Astrocyte of the spinal cord (primary cell): ENCODE data around the gene KCNK2.

Source experiments
- DNase-seq: peaks from one replicate; pipeline ENCODE4 v3.0.0; 2011; ENCODE audit warnings: low read depth, low spot score
- H3K4me3 ChIP-seq: 2 replicates; pipeline ENCODE4 v1.5.1; 2011; ENCODE audit warnings: low read depth, mild to moderate bottlenecking, low read length, moderate library complexity
- CTCF ChIP-seq: IDR thresholded peaks from 2 replicates; pipeline ENCODE4 v1.5.1; 2012; ENCODE audit warnings: low read depth, mild to moderate bottlenecking, low read length, inconsistent platforms
- in situ Hi-C: cut with HindIII; loops from 2 replicates; pipeline ENCODE4 v1.10.0; 2017; ENCODE audit warnings: low sequenced_read_pairs

KCNK2 gene

GRCh38 chr1:215192306-215192705 is 109.8 kb downstream of the KCNK2 start:
- in situ Hi-C loops: no loop called here
- TF ChIP-seq CTCF: no peak
- no peak overlapping the region for H3K4me3 ChIP-seq
- DNase-seq: peak; percentile 82

- no peak overlapping the region for H3K4me3 ChIP-seq
- no peak for DNase-seq
- TF ChIP-seq CTCF: no peak
- in situ Hi-C loops: no loop called here
Measured at GRCh38 chr1:215198021-215198420, 115.5 kb downstream of the KCNK2 start.

- TF ChIP-seq CTCF: no peak
- in situ Hi-C loops: no loop called here
- DNase-seq: no peak
- H3K4me3 ChIP-seq: no peak overlapping the region
Measured at GRCh38 chr1:215200121-215200520, 117.6 kb downstream of the KCNK2 start.

- in situ Hi-C loops: no loop called here
- no peak for DNase-seq
- no peak overlapping the region for H3K4me3 ChIP-seq
- TF ChIP-seq CTCF: no peak
Measured at GRCh38 chr1:215201283-215201682, 118.7 kb downstream of the KCNK2 start.

- no peak overlapping the region for H3K4me3 ChIP-seq
- no peak for TF ChIP-seq CTCF
- in situ Hi-C loops: no loop called here
- no peak for DNase-seq
Measured at GRCh38 chr1:215202868-215203267, 120.3 kb downstream of the KCNK2 start.

GRCh38 chr1:215210167-215210566 is 127.6 kb downstream of the KCNK2 start:
- in situ Hi-C loops: no loop called here
- no peak for TF ChIP-seq CTCF
- no peak for DNase-seq
- H3K4me3 ChIP-seq: no peak overlapping the region

- TF ChIP-seq CTCF: no peak
- H3K4me3 ChIP-seq: no peak overlapping the region
- in situ Hi-C loops: no loop called here
Measured at GRCh38 chr1:215215846-215216245, 133.3 kb downstream of the KCNK2 start.

More at GRCh38 chr1:215215846-215216245, 133.3 kb downstream of the KCNK2 start:
- DNase-seq: no peak
